ENCODE results near the gene PSMD1. TPM values are rescaled to one million over a fixed set of nuclear protein-coding genes. Genes with fewer than 3 reads are reported as not detected.

Gene PSMD1
- polyA plus RNA-seq, 1 experiment, result 153 TPM

DNA sequence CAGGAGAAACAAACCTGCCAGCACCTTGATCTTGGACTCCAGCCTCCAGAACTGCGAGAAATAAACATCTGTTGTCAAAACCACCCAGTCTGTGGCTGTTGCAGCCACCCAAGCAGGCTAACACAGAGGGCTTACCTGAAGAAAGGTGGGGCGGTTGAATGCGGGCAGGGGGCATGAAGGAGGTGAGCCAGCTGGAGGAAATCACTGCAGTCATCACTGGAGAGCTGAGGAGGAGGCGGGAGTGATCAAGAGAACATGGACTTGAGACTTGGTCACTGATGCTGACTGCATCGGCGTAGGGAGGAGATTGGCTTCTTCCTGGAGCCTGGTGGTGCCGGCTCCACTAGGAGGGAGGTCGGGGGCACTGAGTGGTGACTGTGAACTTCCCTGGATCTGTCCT is 127.2 kb downstream of the PSMD1 start:
- TF ChIP-seq CTCF (IDR thresholded peaks at IDR 0.05; ENCODE audit: insufficient read depth, low read depth, low read length), result no peak
- ChIA-PET CTCF (no interaction called here), POLR2A (no interaction called here)
- H3K36me3 ChIP-seq (ENCODE audit: control insufficient read depth, insufficient read depth, low read length), result no peaks in the 10 kb centered on the region
- DNase-seq (ENCODE audit: low read depth), result no peak
- H3K4me3 ChIP-seq (ENCODE audit: low read depth, low read length), result no peak overlapping the region
- H3K27me3 ChIP-seq (ENCODE audit: control insufficient read depth, insufficient read depth, low read length), result no peaks in the 10 kb centered on the region

DNA sequence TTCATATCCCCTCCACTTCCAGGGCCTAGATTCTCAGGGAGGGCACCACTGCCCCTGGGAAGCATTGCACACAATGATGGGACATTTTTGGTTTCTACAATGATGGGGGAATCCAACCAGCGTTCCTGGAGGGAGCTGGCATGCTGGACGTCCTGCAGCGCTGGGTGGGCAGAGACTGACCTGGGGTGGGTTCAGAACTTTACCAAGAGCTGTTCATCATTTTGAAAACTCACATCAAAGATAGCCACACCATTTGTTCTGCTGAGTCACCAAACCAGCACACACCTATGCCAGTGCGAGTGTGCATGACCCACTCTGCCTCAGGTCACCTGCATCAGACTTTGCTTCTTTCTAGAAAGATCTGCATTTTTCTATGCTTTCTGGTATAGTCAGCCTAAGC is 127.7 kb downstream of the PSMD1 start:
- H3K4me3 ChIP-seq (ENCODE audit: low read depth, low read length), result no peak overlapping the region
- H3K36me3 ChIP-seq (ENCODE audit: control insufficient read depth, insufficient read depth, low read length), result no peaks in the 10 kb centered on the region
- POLR2A ChIA-PET, result no interaction called here
- H3K27me3 ChIP-seq (ENCODE audit: control insufficient read depth, insufficient read depth, low read length), result no peaks in the 10 kb centered on the region
- no peak for TF ChIP-seq CTCF (IDR thresholded peaks at IDR 0.05; ENCODE audit: insufficient read depth, low read depth, low read length)
- CTCF ChIA-PET, result no interaction called here
- DNase-seq (ENCODE audit: low read depth), result no peak

- POLR2A ChIA-PET, result no interaction called here
- Histone ChIP-seq H3K27me3 (ENCODE audit: control insufficient read depth, insufficient read depth, low read length) (no peaks in the 10 kb centered on the region), H3K4me3 (ENCODE audit: low read depth, low read length) (no peak overlapping the region), H3K36me3 (ENCODE audit: control insufficient read depth, insufficient read depth, low read length) (no peaks in the 10 kb centered on the region)
- no peak for TF ChIP-seq CTCF (IDR thresholded peaks at IDR 0.05; ENCODE audit: insufficient read depth, low read depth, low read length)
- CTCF ChIA-PET, result no interaction called here
- no peak for DNase-seq (ENCODE audit: low read depth)
Measured at GRCh38 chr2:231185050-231185725, 128.5 kb downstream of the PSMD1 start.

- Histone ChIP-seq H3K4me3 (ENCODE audit: low read depth, low read length) (no peak overlapping the region), H3K36me3 (ENCODE audit: control insufficient read depth, insufficient read depth, low read length) (no peaks in the 10 kb centered on the region), H3K27me3 (ENCODE audit: control insufficient read depth, insufficient read depth, low read length) (no peaks in the 10 kb centered on the region)
- no peak for DNase-seq (ENCODE audit: low read depth)
- ChIA-PET CTCF (interaction anchor here (1.4 kb wide), 1 partner anchor 82 kb away, joined by 5 read pairs; no protein-coding TSS in a partner anchor), POLR2A (no interaction called here)
- no peak for TF ChIP-seq CTCF (IDR thresholded peaks at IDR 0.05; ENCODE audit: insufficient read depth, low read depth, low read length)
Measured at GRCh38 chr2:231185886-231186285, 129.2 kb downstream of the PSMD1 start.

DNA sequence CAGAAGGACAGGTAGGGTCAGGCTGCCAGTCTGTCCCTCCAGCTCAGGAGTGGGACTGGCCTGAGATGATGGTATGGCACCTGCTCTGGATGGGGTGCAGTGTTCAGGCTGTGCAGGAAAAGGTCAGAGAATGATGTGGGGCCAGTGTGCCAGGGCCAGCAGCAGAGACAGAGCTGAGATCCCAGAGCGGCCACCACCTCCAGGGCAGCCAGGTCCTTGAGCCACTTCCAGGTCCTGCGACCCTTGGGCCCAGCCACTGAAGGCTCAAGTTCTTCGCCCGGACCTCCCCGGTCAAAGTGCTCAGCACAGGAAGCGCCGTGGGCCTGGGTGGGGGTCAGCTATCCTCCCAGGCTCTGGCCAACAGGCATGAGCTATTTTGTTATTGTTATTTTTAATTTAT is 129.7 kb downstream of the PSMD1 start:
- ChIA-PET CTCF (interaction anchor here (1.2 to 1.4 kb wide), 2 partner anchors 82 to 226 kb away, joined by 3 to 5 read pairs; no protein-coding TSS in a partner anchor), POLR2A (no interaction called here)
- Histone ChIP-seq H3K27me3 (ENCODE audit: control insufficient read depth, insufficient read depth, low read length) (no peaks in the 10 kb centered on the region), H3K4me3 (ENCODE audit: low read depth, low read length) (no peak overlapping the region), H3K36me3 (ENCODE audit: control insufficient read depth, insufficient read depth, low read length) (no peaks in the 10 kb centered on the region)
- DNase-seq (ENCODE audit: low read depth), result no peak
- no peak for TF ChIP-seq CTCF (IDR thresholded peaks at IDR 0.05; ENCODE audit: insufficient read depth, low read depth, low read length)
